Right lobe of liver (tissue), 6 donors: ENCODE data around the gene AGT. TPM values are rescaled to one million over a fixed set of nuclear protein-coding genes. Genes with fewer than 3 reads are reported as not detected.

Source experiments
- ATAC-seq, 4 donors: fragments of 200-7000 bp; cut with Tn5 transposase; one replicate each; pipeline ENCODE4 v1.9.1; 2020; ENCODE audit warnings: mild to moderate bottlenecking in 4 of 4, moderate library complexity in 4 of 4
- DNase-seq, 3 donors: peaks; one replicate each; pipeline ENCODE4 v3.0.0-alpha.2; 2020
- H3K27ac ChIP-seq, 3 donors: fragments of 200-600 bp; one replicate each; pipeline ENCODE4 v1.8.0; 2022
- H3K27me3 ChIP-seq, 2 donors: fragments of 200-600 bp; one replicate each; pipeline ENCODE4 v1.8.0; 2022
- H3K36me3 ChIP-seq, 4 donors: fragments of 200-600 bp; sonication (generic) in 1 of 4; one replicate each; pipeline versions ENCODE4 v1.5.1 to v1.8.0; 2017 to 2022; ENCODE audit warnings: control low read depth in 1 of 4
- H3K4me1 ChIP-seq, 4 donors: fragments of 200-600 bp; sonication (generic) in 1 of 4; one replicate each; pipeline versions ENCODE4 v1.5.1 to v1.8.0; 2017 to 2022; ENCODE audit warnings: control low read depth in 1 of 4
- H3K4me3 ChIP-seq, 3 donors: fragments of 200-600 bp; one replicate each; pipeline ENCODE4 v1.8.0; 2022
- H3K9me3 ChIP-seq, 4 donors: fragments of 200-600 bp; sonication (generic) in 1 of 4; one replicate each; pipeline versions ENCODE4 v1.5.1 to v1.8.0; 2017 to 2022; ENCODE audit warnings: control low read depth in 1 of 4
- POLR2A ChIP-seq: fragments of 450-650 bp; IDR thresholded peaks from one replicate; pipeline ENCODE4 v1.6.1; 2017; ENCODE audit warnings: antibody characterized with exemption, mild to moderate bottlenecking
- WGBS: methylation state at CpG from one replicate; pipeline ENCODE4 v1.1.6; 2018; ENCODE audit warnings: low coverage, low lambda C conversion rate; ENCODE audit not compliant: insufficient coverage; ENCODE audit errors: missing lambda C conversion rate; 5-methylcytosine and 5-hydroxymethylcytosine counted together
- intact Hi-C, 2 donors: fragments of 100-400 bp; cut with DNase I; formaldehyde crosslinking; loops; one replicate each; pipeline versions ENCODE4 v1.11.2 to v1.14.1; 2022
- total RNA-seq, 6 experiments: library from RNA; depleted of rRNA in 2 of 6; stranded (reverse); fragments of >200 nt in 2 of 6; fragmentation: NEBNext Ultra II Directional in 3 of 6; extraction: Animal tissue kit (Norgen Biotek cat#: 25700) in 3 of 6; gene quantifications; one replicate each; pipeline versions ENCODE4 v1.1.0 to v1.2.4, GENCODE V29; 2016 to 2023
- TF ChIP-seq, protein P1 (sequence below), 4 donors: fragments of 200-600 bp in 3 of 4; fragments of 450-650 bp in 1 of 4; IDR thresholded peaks; one replicate each; pipeline versions ENCODE4 v1.5.1 to v1.8.0; 2016 to 2022; ENCODE audit warnings: antibody characterized with exemption in 4 of 4, mild to moderate bottlenecking in 2 of 4
- donor health status: DM: no; HTN: yes; CAD: no.
- donor health status: DM: no; HTN: no; CAD: no.
- donor health status: DM: no; HTN: no; CAD: no.
- donor health status: DM: no; HTN: yes; CAD: no.
- donor health status: DM: no; HTN: yes; CAD: no.

Gene AGT
- total RNA-seq, 6 experiments from 2014 or later: 1,076 to 2,346 (median 1,911) TPM

DNA sequence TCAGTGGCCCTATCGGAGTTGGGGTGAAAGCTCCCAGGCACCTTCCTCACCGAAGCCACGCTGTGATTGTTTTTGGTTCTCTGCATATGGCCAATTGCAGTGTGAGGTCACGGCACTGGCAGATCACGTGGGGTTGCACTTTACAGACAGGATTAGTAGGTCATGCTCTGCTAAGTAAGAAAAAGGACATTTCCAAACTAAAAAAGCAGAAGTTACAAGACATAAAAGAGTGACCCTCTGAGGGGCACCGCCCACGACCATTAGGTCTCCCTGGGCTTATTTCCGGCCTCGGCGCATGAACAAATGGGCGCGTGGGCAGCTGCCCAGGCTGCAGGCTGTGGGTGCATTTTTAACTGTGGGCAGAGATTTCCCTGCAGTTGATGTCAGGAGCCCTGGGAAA is 35.2 kb upstream of the AGT start:
- Histone ChIP-seq H3K4me1 (peaks cover 0 to 1% (median 0%) of the 10 kb centered on the region in 4 donors), H3K36me3 (no peaks in the 10 kb centered on the region), H3K27ac (no peak overlapping the region), H3K9me3 (no peaks in the 10 kb centered on the region), H3K27me3 (no peaks in the 10 kb centered on the region), H3K4me3 (no peak overlapping the region)
- TF ChIP-seq POLR2A: no peak
- TF ChIP-seq, protein P1, sequence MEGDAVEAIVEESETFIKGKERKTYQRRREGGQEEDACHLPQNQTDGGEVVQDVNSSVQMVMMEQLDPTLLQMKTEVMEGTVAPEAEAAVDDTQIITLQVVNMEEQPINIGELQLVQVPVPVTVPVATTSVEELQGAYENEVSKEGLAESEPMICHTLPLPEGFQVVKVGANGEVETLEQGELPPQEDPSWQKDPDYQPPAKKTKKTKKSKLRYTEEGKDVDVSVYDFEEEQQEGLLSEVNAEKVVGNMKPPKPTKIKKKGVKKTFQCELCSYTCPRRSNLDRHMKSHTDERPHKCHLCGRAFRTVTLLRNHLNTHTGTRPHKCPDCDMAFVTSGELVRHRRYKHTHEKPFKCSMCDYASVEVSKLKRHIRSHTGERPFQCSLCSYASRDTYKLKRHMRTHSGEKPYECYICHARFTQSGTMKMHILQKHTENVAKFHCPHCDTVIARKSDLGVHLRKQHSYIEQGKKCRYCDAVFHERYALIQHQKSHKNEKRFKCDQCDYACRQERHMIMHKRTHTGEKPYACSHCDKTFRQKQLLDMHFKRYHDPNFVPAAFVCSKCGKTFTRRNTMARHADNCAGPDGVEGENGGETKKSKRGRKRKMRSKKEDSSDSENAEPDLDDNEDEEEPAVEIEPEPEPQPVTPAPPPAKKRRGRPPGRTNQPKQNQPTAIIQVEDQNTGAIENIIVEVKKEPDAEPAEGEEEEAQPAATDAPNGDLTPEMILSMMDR (IDR thresholded peaks at IDR 0.05): no peak
- 80% methylated on average over 12 of the region's 12 CpGs for WGBS
- no peak for DNase-seq
- intact Hi-C loops: no loop called here
- ATAC-seq: no peak

DNA sequence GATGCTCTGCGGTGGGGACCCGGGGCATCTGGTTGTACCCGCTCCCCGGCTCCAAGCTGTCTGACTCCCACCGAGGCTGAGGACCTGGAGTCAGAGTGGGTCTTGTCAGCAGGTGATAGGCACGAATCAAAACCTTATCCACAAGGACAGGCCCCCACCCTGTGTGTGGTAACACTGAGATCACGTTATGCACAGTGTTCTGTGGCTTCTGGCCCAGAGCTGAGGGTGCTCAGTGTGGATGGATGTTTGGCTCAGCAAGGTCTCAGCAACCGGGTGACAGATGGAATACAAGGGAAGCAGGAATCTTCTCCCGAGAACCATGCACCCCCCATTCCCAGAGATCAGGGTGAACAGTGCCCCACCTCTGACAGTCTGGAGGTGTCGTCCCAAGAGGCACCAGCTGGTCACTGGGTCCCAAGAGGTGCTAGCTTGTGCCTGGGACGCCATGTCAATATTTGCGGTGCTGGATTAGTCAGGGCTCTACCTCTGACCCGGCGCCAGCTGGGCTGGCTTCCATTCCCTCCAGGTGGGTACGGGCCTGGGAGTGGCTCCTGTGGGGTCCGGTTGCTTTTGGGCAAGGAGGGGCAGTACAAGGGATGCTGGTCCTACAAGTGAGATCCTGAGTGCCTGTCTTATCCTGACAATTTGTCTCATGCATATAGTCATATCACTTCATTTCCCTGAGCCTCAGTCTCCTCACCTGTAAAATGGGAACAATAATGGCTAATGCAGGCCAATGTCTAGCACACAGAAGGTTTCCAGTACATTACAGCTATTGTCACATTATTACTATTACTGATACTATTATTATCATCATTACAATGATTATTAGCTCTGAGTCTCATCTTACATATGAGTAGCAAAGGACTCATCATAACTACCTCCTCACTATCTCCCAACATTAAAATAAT is 34.2 kb upstream of the AGT start:
- H3K36me3 ChIP-seq: no peaks in the 10 kb centered on the region
- H3K27me3 ChIP-seq: no peaks in the 10 kb centered on the region
- peaks cover 0 to 3% (median 0%) of the 10 kb centered on the region in 4 donors for H3K4me1 ChIP-seq
- 57% methylated on average over 8 of the region's 16 CpGs for WGBS
- DNase-seq (peak in 2 of 3 donors; percentile 60 to 64), ATAC-seq (peak in 1 of 4 donors; percentile 84)
- no peaks in the 10 kb centered on the region for H3K9me3 ChIP-seq
- intact Hi-C loops: no loop called here
- no peak overlapping the region for H3K4me3 ChIP-seq
- TF ChIP-seq POLR2A: no peak
- TF ChIP-seq, protein P1 (IDR thresholded peaks at IDR 0.05): no peak
- H3K27ac ChIP-seq: no peak overlapping the region

DNA sequence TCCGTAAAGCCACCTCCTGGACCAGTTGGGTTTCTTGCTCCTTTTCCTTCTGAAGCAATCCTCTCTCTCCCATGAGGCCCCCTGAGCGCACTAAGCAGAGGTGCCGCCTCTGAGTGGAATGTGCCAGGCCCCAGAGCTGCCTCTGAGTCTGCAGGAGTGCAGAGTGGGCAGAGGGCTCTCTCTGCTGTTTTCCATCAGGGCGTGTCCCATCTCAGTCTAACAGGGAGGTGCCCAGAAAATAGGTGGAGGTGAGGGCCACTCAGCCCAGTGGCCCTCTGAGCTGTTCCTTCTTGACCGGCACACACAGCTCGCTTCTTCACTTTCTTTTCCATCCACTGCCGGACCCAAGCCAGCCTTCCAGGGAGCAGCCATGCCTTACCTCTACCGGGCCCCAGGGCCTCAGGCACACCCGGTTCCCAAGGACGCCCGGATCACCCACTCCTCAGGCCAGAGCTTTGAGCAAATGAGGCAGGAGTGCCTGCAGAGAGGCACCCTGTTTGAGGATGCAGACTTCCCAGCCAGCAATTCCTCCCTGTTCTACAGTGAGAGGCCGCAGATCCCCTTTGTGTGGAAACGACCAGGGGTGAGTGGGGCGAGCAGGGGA is 33.3 kb upstream of the AGT start, which contains the start of gene CAPN9:
Gene CAPN9, plus strand, starts transcription at position 262 of the 604 bp plus-strand sequence. Its CDS starts 109 bp downstream, at position 371.
- no peak for TF ChIP-seq POLR2A
- TF ChIP-seq, protein P1 (IDR thresholded peaks at IDR 0.05): no peak

DNA sequence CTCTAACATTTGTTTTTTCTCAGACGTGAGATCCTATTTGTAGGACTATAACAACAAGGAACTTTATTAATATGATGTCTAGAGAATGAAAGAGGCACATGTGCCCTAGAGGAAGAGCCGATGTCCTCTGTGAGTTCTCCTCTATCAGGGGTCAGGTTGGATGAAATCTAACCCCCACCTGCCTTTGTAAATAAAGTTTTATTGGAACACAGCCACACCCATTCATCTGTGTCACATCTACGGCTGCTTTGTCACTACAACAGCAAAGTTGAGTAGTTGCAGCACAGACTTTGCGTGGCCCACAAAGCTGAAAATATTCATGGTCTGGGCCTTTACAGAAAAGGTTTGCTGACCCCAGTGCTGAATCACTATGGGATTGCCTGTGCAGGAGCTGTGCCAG is 32.7 kb upstream of the AGT start:
- TF ChIP-seq, protein P1 (IDR thresholded peaks at IDR 0.05): no peak
- TF ChIP-seq POLR2A: no peak
- H3K9me3 ChIP-seq: no peaks in the 10 kb centered on the region
- H3K36me3 ChIP-seq: no peaks in the 10 kb centered on the region
- no peak for ATAC-seq
- H3K4me1 ChIP-seq: peaks cover 0 to 3% (median 0%) of the 10 kb centered on the region in 4 donors
- intact Hi-C loops: no loop called here
- H3K27ac ChIP-seq: no peak overlapping the region
- no peak for DNase-seq
- 83% methylated on average over 2 of the region's 4 CpGs for WGBS
- H3K4me3 ChIP-seq: no peak overlapping the region
- H3K27me3 ChIP-seq: no peaks in the 10 kb centered on the region

More for the DNA sequence above, 33.3 kb upstream of the AGT start, which contains the start of gene CAPN9:
- no peak within 1 kb of the TSS for H3K27ac ChIP-seq
- no peak within 1 kb of the TSS for H3K4me3 ChIP-seq
- H3K4me1 ChIP-seq: peaks cover 0 to 3% (median 0%) of the 10 kb centered on the region in 4 donors
- DNase-seq (no peak), ATAC-seq (no peak)
- H3K36me3 ChIP-seq: no peaks in the 10 kb centered on the region
- intact Hi-C loops: no loop called here
- no peaks in the 10 kb centered on the region for H3K27me3 ChIP-seq
- no peaks in the 10 kb centered on the region for H3K9me3 ChIP-seq
- 43% methylated on average over 9 of the region's 14 CpGs for WGBS
